ENCODE data around the gene C19orf33.

DNA sequence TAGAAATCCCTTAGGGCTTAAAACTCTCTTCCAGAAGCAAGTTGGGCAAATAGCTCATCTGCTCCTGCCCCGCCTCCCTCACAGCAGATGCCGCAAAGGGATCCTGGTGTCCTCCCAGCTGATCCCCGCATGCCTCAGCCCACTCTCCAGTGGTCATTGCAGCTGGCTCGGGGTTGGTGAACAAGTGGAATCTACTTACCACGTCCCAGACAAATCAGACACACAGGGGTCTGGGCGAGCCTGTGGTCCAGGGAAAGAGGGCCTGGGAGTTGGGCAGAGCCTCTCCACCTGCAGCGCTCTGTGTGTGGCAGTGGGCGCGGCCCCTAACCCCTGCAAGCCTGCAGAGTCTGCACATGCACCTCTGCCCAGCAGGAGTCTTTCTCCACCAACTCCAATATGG lies 10.8 kb upstream of the C19orf33 start:
- TF ChIP-seq, protein P1, sequence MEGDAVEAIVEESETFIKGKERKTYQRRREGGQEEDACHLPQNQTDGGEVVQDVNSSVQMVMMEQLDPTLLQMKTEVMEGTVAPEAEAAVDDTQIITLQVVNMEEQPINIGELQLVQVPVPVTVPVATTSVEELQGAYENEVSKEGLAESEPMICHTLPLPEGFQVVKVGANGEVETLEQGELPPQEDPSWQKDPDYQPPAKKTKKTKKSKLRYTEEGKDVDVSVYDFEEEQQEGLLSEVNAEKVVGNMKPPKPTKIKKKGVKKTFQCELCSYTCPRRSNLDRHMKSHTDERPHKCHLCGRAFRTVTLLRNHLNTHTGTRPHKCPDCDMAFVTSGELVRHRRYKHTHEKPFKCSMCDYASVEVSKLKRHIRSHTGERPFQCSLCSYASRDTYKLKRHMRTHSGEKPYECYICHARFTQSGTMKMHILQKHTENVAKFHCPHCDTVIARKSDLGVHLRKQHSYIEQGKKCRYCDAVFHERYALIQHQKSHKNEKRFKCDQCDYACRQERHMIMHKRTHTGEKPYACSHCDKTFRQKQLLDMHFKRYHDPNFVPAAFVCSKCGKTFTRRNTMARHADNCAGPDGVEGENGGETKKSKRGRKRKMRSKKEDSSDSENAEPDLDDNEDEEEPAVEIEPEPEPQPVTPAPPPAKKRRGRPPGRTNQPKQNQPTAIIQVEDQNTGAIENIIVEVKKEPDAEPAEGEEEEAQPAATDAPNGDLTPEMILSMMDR (IDR thresholded peaks at IDR 0.05), result no peak
- TF ChIP-seq POLR2A (IDR thresholded peaks at IDR 0.05), result no peak

All from thyroid gland (tissue), 4 donors.